22Rv1 (cell line): ENCODE results near the gene ATCAY.
"Not testable (repeated sequence)": the region's sequence is repeated elsewhere in the genome, so short reads cannot be mapped to it uniquely, and the experiment has no call there.

Source experiments
- CTCF ChIP-seq: fragments of 450-650 bp; IDR thresholded peaks from 2 replicates; pipeline ENCODE4 v1.5.1; 2017; ENCODE audit warnings: mild to moderate bottlenecking
- ZFX ChIP-seq: fragments of 450-650 bp; IDR thresholded peaks from 2 replicates; pipeline ENCODE4 v1.6.1; 2017; ENCODE audit warnings: antibody characterized with exemption, borderline replicate concordance

- not testable (repeated sequence) for TF ChIP-seq CTCF, ZFX
Observed at GRCh38 chr19:3894959-3895358, 14.5 kb downstream of the ATCAY start.
